Measurements from ENCODE around the gene BCL2L14.

The BCL2L14 gene

GRCh38 chr12:12048714-12049113 is 22.0 kb upstream of the BCL2L14 start:
- DNase-seq (ENCODE audit: low read depth, low spot score): no peak
- no peak overlapping the region for H3K4me3 ChIP-seq (ENCODE audit: low read length)

GRCh38 chr12:12051668-12052067 is 19.1 kb upstream of the BCL2L14 start:
- no peak overlapping the region for H3K4me3 ChIP-seq (ENCODE audit: low read length)
- no peak for DNase-seq (ENCODE audit: low read depth, low spot score)

- H3K4me3 ChIP-seq (ENCODE audit: low read length): no peak overlapping the region
- no peak for DNase-seq (ENCODE audit: low read depth, low spot score)
Measured at GRCh38 chr12:12054993-12055392, 15.7 kb upstream of the BCL2L14 start.

DNA sequence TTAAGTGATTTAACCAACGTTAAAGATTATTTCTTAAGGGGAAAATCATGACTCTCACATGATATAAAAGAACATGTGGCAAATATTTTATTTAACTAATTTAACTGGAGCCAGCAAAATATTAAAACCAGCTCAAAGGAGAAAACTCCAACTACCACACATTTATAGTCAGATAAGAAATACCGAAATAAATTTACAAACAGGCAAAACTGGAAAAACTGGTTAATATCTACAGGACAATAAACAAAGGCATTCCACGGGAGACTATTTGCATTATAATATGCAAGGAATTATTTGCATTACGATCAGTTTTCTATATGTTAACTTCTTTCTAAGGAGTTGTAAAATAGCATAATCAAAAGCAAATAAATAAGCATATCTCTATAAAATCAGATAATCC is 13.8 kb upstream of the BCL2L14 start:
- H3K4me3 ChIP-seq (ENCODE audit: low read length): no peak overlapping the region
- DNase-seq (ENCODE audit: low read depth, low spot score): no peak

- H3K4me3 ChIP-seq (ENCODE audit: low read length): no peak overlapping the region
- DNase-seq (ENCODE audit: low read depth, low spot score): no peak
Measured at GRCh38 chr12:12064596-12064995, 6.1 kb upstream of the BCL2L14 start.

DNA sequence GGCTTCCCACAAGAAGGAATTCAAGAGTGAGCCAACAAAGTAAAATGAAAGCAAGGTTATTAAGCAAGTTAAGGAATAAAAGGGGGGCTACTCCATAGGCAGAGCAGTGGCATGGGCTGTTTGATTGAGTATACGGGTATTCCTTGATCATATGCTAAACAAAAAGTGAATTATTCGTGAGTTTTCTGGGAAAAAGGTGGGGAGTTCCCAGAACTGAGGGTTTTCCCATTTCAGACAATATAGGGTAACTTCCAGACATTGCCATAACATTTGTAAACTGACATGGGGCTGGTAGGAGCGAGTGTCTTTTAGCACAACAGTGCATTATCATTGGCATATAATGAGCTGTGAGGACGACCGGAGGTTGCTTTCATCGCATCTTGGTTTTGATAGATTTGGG is 2.0 kb upstream of the BCL2L14 start:
- DNase-seq (ENCODE audit: low read depth, low spot score): no peak
- no peak overlapping the region for H3K4me3 ChIP-seq (ENCODE audit: low read length)

GRCh38 chr12:12069821-12070548 is 754 bp upstream of the BCL2L14 start:
- H3K4me3 ChIP-seq (ENCODE audit: low read length): no peak overlapping the region
- no peak for DNase-seq (ENCODE audit: low read depth, low spot score)

DNA sequence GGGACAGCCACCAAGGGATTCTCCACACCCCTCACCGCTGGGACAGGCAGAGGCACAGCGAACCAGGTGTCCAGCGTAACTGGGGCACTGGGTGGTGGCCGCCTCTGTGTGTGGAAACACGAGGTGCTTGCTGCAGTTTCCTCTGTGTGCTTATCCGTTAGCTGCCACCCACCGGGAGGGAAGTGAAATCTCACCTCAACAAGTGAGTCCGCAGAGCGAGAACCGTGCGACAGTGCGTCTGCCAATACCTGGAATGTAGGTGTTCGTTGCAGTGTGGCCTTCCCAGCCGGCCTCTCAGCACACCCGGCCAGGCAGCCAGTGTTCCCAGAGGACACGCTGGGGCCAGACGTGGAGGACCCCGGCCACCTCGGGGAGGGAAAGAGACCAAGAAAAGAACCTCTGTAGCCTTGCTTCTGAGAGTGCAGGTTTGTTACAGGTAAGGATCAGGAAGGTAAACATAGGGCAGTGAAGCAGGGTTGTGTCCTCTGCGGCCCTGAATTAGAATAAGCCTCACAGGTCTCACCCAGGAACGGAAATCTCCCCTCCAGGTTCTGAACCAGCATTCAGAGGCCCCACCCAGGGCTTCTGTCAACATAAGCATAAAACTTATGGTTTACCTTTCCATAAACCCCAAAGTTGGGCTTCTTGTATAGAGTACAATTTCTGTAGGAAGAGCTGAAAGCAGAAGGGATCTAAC is 1.5 kb downstream of the BCL2L14 start:
- no peak overlapping the region for H3K4me3 ChIP-seq (ENCODE audit: low read length)
- no peak for DNase-seq (ENCODE audit: low read depth, low spot score)

DNA sequence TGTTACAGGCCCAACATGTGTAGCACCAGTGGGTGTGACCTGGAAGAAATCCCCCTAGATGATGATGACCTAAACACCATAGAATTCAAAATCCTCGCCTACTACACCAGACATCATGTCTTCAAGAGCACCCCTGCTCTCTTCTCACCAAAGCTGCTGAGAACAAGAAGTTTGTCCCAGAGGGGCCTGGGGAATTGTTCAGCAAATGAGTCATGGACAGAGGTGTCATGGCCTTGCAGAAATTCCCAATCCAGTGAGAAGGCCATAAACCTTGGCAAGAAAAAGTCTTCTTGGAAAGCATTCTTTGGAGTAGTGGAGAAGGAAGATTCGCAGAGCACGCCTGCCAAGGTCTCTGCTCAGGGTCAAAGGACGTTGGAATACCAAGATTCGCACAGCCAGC is 8.6 kb downstream of the BCL2L14 start:
- H3K4me3 ChIP-seq (ENCODE audit: low read length): no peak overlapping the region
- DNase-seq (ENCODE audit: low read depth, low spot score): no peak

- no peak overlapping the region for H3K4me3 ChIP-seq (ENCODE audit: low read length)
- DNase-seq (ENCODE audit: low read depth, low spot score): peak; percentile 23
Measured at GRCh38 chr12:12081836-12082497, 11.2 kb downstream of the BCL2L14 start.

- H3K4me3 ChIP-seq (ENCODE audit: low read length): no peak overlapping the region
- no peak for DNase-seq (ENCODE audit: low read depth, low spot score)
Measured at GRCh38 chr12:12083688-12084087, 12.9 kb downstream of the BCL2L14 start.

DNA sequence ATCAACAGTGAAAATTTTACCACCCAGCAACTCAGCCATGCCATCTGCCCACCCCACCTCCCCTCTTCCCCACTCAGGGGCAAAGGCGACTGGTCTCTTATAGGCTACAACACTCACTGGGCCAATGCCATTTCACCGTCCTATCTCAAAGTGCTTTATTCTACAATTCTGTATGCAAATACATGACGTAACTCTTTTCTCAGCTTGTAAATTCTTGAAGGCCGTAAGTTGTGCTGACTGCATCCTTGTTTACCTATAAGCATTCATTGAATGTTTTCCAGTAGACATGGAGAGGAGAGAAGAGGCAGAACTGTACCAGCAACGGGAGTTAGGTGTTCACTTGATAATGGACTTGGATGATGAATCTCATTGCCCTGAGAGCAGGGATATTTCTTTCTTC is 15.6 kb downstream of the BCL2L14 start:
- H3K4me3 ChIP-seq (ENCODE audit: low read length): no peak overlapping the region
- no peak for DNase-seq (ENCODE audit: low read depth, low spot score)

GRCh38 chr12:12086973-12087692 is 16.4 kb downstream of the BCL2L14 start:
- DNase-seq (ENCODE audit: low read depth, low spot score): no peak

DNA sequence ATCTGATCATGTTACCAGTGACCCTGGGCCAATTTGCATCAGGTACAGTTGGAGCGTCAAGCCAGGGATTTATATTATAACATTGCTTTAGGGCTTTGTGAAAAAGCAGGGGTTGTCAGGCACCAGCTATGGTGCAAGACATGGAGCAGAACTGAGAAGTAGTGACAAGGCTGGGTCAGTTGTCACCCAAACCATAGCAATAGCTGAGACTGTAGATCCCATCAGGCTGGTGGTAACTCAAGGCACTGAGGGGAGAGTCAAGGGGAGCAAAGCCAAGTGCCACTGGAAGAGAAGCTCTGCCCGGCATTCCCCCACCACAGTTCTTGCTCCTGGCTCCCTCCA is 16.9 kb downstream of the BCL2L14 start:
- no peak for DNase-seq (ENCODE audit: low read depth, low spot score)
- no peak overlapping the region for H3K4me3 ChIP-seq (ENCODE audit: low read length)

More at GRCh38 chr12:12086973-12087692, 16.4 kb downstream of the BCL2L14 start:
- H3K4me3 ChIP-seq (ENCODE audit: low read length): no peak overlapping the region

- H3K4me3 ChIP-seq (ENCODE audit: low read length): no peak overlapping the region
- DNase-seq (ENCODE audit: low read depth, low spot score): no peak
Measured at GRCh38 chr12:12088147-12088546, 17.4 kb downstream of the BCL2L14 start.

DNA sequence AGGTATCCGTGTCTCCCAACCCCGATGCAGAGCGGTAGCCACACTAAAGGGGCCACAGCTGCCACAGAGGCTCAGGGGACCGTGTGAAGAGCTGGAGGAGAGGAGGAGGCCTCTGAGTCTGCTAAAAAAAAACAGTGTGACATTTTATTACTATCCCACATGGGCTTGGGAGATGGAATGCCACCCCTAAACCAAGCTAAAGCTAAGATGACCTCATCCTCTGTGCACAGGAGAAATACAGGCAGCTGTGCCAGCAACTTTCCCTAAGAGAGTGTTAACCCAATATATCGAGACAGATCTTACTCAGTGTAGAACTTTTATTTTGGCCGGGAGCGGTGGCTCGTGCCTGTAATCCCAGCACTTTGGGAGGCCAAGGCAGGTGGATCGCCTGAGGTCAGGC is 18.0 kb downstream of the BCL2L14 start:
- DNase-seq (ENCODE audit: low read depth, low spot score): no peak
- no peak overlapping the region for H3K4me3 ChIP-seq (ENCODE audit: low read length)

GRCh38 chr12:12091071-12091470 is 20.3 kb downstream of the BCL2L14 start:
- H3K4me3 ChIP-seq (ENCODE audit: low read length): no peak overlapping the region
- DNase-seq (ENCODE audit: low read depth, low spot score): no peak

DNA sequence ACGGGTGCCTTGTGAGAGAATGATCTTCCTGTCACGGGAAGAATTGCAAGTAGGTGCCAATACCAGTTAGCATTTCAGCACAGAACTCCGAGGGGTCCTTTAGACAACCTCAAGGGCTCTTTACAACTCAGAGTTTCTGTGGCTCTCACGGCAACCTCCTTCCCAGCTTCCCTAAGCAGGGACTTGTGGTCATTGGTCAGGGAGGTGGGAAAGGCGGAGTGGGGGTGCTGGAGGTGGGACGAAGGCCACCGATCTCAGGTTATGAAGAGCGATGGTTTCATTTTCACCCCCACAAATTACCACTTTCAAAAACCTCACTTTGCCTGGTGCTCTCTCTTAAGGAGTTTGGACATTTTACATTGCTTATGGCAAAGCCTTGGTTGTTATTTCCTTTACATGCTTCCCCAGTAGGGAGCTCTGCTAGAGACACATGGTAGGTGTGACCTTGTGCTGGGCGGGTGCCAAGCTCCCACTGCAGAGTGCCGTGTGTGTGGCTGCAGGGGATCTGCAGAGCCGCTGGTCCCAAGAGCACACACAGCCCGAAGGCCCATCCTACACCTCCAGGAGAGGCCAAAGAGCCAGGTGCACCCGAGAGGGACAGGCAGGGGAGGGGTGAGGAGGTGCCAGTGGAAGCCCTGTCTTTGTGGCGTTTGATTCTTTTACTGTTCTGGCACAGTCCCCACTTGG is 21.4 kb downstream of the BCL2L14 start:
- DNase-seq (ENCODE audit: low read depth, low spot score): no peak

DNA sequence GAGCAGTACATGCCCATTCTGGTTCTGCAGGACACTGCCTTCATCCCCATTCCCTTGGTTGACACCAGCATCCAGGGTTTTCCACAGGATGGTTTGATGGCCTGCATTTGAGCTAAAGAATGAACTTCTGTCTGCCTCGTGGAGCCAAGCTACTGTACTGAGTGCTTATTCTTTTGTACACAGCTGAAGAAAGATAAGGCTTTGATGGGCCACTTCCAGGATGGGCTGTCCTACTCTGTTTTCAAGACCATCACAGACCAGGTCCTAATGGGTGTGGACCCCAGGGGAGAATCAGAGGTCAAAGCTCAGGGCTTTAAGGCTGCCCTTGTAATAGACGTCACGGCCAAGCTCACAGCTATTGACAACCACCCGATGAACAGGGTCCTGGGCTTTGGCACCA is 23.7 kb downstream of the BCL2L14 start:
- DNase-seq (ENCODE audit: low read depth, low spot score): no peak
- H3K4me3 ChIP-seq (ENCODE audit: low read length): no peak overlapping the region

More for the DNA sequence above, 21.4 kb downstream of the BCL2L14 start:
- H3K4me3 ChIP-seq (ENCODE audit: low read length): no peak overlapping the region

Data from Jurkat, Clone E6-1 (cell line).